Glutamatergic neuron (in vitro differentiated cells): ENCODE data around the gene MRPL39. TPM values are rescaled to one million over a fixed set of nuclear protein-coding genes. Genes with fewer than 3 reads are reported as not detected.
A peak's percentile ranks its signal among the peaks of the same experiment; 100 is the strongest.

Source experiments
- DNase-seq: peaks from one replicate; pipeline ENCODE4 v3.0.0; 2022
- H3K27ac Mint-ChIP-seq: one replicate; pipeline ENCODE4 v1.8.0; 2020; ENCODE audit warnings: mild to moderate bottlenecking, mixed read lengths, inconsistent platforms; ENCODE audit not compliant: unreplicated experiment
- H3K27me3 Mint-ChIP-seq: one replicate; pipeline ENCODE4 v1.8.0; 2020; ENCODE audit warnings: mild to moderate bottlenecking, moderate library complexity, mixed read lengths, inconsistent platforms; ENCODE audit not compliant: unreplicated experiment
- H3K36me3 Mint-ChIP-seq: one replicate; pipeline ENCODE4 v1.8.0; 2020; ENCODE audit warnings: mild to moderate bottlenecking, mixed read lengths, inconsistent platforms; ENCODE audit not compliant: unreplicated experiment
- H3K4me1 Mint-ChIP-seq: one replicate; pipeline ENCODE4 v1.8.0; 2020; ENCODE audit warnings: mild to moderate bottlenecking, low read depth, mixed read lengths, inconsistent platforms; ENCODE audit not compliant: unreplicated experiment
- H3K4me3 Mint-ChIP-seq: one replicate; pipeline ENCODE4 v1.8.0; 2020; ENCODE audit warnings: mild to moderate bottlenecking, mixed read lengths, inconsistent platforms; ENCODE audit not compliant: unreplicated experiment
- H3K9me3 Mint-ChIP-seq: one replicate; pipeline ENCODE4 v1.8.0; 2020; ENCODE audit warnings: mild to moderate bottlenecking, moderate library complexity, mixed read lengths, inconsistent platforms; ENCODE audit not compliant: unreplicated experiment
- CTCF ChIP-seq: fragments of 200-600 bp; sonication (generic); IDR thresholded peaks from one replicate; pipeline ENCODE4 v1.5.0; 2021; ENCODE audit not compliant: partially characterized antibody, unreplicated experiment
- total RNA-seq: library from RNA; stranded (reverse); fragmentation: NEBNext Ultra II Directional; extraction: Animal tissue kit (Norgen Biotek cat#: 25700); gene quantifications from one replicate; pipeline ENCODE4 v1.2.1, GENCODE V29; 2021; ENCODE audit not compliant: unreplicated experiment

Gene MRPL39
- total RNA-seq, 1 donor from 2014 or later, result 26.1 TPM

GRCh38 chr21:25562660-25563059 is 44.6 kb downstream of the MRPL39 start:
- Mint-ChIP-seq H3K36me3 (peaks cover 6% of the 10 kb centered on the region), H3K27me3 (peaks cover 9% of the 10 kb centered on the region), H3K9me3 (peaks cover 4% of the 10 kb centered on the region), H3K4me1 (no peaks in the 10 kb centered on the region), H3K4me3 (no peak overlapping the region), H3K27ac (no peak overlapping the region)
- DNase-seq, result no peak
- no peak for TF ChIP-seq CTCF

- peak; percentile 62 for DNase-seq
- H3K9me3 Mint-ChIP-seq, result peaks cover 4% of the 10 kb centered on the region
- no peaks in the 10 kb centered on the region for H3K4me1 Mint-ChIP-seq
- no peak for TF ChIP-seq CTCF
- H3K36me3 Mint-ChIP-seq, result peaks cover 6% of the 10 kb centered on the region
- H3K27me3 Mint-ChIP-seq, result peaks cover 9% of the 10 kb centered on the region
- no peak overlapping the region for H3K27ac Mint-ChIP-seq
- peak overlapping the region; percentile 68 for H3K4me3 Mint-ChIP-seq
Observed at GRCh38 chr21:25561668-25562641, 45.3 kb downstream of the MRPL39 start.

GRCh38 chr21:25560891-25561290 is 46.4 kb downstream of the MRPL39 start:
- H3K27ac Mint-ChIP-seq, result no peak overlapping the region
- H3K36me3 Mint-ChIP-seq, result peaks cover 6% of the 10 kb centered on the region
- H3K4me3 Mint-ChIP-seq, result peak overlapping the region; percentile 68
- DNase-seq, result no peak
- peaks cover 4% of the 10 kb centered on the region for H3K9me3 Mint-ChIP-seq
- H3K27me3 Mint-ChIP-seq, result peaks cover 9% of the 10 kb centered on the region
- no peak for TF ChIP-seq CTCF
- no peaks in the 10 kb centered on the region for H3K4me1 Mint-ChIP-seq

- no peak for TF ChIP-seq CTCF
- no peaks in the 10 kb centered on the region for H3K4me1 Mint-ChIP-seq
- no peak overlapping the region for H3K27ac Mint-ChIP-seq
- peaks cover 6% of the 10 kb centered on the region for H3K36me3 Mint-ChIP-seq
- peaks cover 9% of the 10 kb centered on the region for H3K27me3 Mint-ChIP-seq
- H3K4me3 Mint-ChIP-seq, result no peak overlapping the region
- DNase-seq, result no peak
- peaks cover 4% of the 10 kb centered on the region for H3K9me3 Mint-ChIP-seq
Observed at GRCh38 chr21:25560271-25560685, 47.0 kb downstream of the MRPL39 start.

DNA sequence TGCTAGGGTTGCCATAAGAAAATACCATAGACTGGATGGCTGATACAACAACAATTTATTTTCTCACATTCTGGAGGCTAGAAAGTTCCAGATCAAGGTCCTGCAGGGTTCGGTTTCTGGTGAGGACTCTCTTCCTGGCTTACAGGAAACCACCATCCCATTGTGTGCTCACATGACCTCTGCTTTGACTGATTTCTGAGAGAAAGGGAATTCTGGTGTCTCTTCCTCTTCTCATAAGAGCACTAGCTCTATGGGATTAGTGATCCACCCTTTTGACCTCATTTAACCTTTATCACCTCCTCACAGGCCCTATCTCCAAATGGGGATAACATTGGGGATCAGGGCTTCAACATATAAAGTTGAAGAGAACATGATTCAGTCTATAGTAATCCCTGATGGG is 47.5 kb downstream of the MRPL39 start:
- H3K36me3 Mint-ChIP-seq, result peaks cover 6% of the 10 kb centered on the region
- no peak overlapping the region for H3K27ac Mint-ChIP-seq
- no peaks in the 10 kb centered on the region for H3K4me1 Mint-ChIP-seq

More for the DNA sequence above, 47.5 kb downstream of the MRPL39 start:
- H3K9me3 Mint-ChIP-seq, result peaks cover 4% of the 10 kb centered on the region
- peaks cover 9% of the 10 kb centered on the region for H3K27me3 Mint-ChIP-seq
- DNase-seq, result no peak
- no peak for TF ChIP-seq CTCF
- no peak overlapping the region for H3K4me3 Mint-ChIP-seq
